Measurements from ENCODE around the gene SSBP2.

The SSBP2 gene

DNA sequence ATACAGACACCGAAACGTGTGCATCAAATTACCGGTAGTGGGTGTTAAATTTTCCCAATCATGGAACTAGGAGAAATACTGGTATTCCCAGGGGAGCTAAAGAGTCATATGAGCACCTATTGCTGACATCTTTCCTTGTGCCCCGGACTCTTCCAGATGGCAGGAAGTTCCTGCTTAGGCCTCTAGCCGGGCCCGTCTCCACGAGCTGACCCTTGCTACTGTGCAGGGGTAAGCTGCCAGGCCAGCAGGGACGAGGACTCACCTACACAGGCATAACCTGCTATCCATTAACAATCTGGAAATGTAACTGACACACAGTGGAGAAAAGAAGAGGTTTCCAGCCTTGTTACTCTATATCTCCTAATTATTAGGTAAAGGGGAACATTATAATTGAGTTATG is 16.2 kb upstream of the SSBP2 start:
- no peak for DNase-seq (ENCODE audit: low read depth, low spot score)

DNA sequence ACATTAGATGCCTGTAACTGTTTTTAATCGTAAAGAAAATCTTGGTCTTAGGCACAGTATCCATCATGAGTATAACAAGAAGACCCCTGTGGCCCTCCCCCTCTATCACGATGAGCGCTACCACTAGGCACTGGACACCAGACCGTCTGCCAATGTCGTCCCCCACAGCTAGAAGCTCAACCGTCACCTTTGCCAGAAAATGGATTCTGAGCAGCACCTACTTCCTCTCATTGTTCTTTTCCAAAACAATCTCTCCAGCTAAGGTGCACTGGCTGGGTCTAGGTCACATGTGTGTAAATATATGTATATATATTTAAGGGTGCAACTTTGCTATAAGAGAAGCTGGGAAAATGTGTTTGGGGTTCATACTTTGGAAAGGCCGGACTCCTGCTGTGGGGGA is 15.7 kb upstream of the SSBP2 start:
- no peak for DNase-seq (ENCODE audit: low read depth, low spot score)

DNA sequence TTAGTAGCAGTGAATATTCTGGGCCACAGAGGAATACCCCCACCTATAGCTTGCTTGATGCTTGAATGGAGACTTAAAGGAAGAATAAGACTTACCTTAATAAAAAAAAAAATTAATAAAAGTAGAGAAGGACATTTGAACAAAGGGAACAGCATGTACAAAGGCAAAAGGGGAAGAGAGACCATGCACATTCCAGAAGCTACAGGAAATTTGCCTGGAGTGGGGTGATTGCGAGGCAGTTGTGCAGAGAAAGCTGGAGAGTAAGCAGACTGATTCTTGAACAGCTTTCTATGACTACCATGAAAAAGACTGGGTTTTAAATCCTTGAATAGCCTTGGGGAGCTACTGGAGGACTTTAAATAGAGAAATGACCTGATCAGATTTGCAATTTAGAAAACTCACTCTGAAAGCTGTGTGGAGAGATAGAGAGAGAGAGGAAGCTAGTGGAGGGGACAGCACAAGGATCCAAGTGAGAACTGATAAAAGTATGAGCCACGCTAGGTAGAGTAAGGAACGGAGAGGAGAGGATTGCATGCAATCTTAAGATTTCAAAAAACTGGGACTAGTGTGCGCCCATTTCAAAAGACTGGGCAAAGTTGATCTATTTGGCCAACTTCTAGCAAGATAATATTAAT is 12.5 kb upstream of the SSBP2 start:
- no peak for DNase-seq (ENCODE audit: low read depth, low spot score)

- no peak for DNase-seq (ENCODE audit: low read depth, low spot score)
Measured at GRCh38 chr5:81762853-81763252, 12.0 kb upstream of the SSBP2 start.

DNA sequence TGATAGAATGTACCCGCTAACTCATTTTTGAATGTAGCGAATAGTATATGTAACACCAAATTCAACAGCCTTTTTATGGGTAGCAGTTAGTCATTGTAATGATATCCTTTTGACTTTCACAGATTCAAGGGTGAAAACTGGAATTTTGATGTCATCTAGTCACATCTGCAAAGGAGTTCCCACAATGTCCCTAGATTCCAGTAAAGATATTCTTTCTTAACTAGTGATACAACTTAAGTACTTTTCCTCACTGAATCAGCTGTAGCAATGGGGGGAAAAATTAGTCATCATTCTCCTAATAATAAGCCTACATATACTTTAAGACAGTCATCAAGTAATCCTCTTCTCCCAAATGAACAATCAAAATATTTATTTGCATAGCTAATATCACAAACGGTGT is 11.5 kb upstream of the SSBP2 start:
- no peak for DNase-seq (ENCODE audit: low read depth, low spot score)

DNA sequence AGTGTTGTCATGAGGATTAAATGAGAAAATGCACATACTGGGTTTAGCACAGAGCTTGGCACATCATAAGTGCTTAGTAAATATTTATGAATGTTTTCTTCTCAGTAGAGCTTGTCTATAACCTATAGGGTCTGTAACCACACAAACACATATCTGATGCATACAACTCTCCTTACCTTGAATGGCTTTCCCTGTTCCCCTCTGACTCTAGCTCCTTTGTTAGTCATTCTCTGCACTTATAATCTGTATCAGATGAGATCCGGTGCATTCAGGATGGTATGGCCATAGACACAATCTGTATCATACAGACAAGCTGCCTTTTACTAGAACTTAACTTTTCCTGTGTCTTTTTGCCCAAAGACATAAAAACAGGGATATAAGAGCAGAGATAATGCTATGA is 11.1 kb upstream of the SSBP2 start:
- no peak for DNase-seq (ENCODE audit: low read depth, low spot score)

DNA sequence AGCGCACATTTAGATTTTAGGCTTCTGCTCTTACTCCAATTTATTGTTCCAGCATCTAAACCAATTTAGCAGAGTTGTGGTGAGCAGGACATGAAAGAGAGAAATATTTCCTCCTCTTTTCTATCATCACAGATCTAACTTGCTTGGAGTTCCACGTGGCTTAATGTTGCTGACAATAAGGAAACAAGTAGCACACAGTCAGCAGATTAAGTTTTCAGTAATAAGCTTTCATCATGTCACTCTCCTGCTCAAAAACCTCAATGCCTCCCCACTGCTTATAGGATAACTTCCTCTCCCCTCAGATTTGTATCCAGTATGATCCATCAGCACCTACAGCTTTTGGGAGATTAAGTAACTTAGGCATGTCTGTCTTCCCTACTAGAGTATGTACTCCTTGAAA is 10.4 kb upstream of the SSBP2 start:
- no peak for DNase-seq (ENCODE audit: low read depth, low spot score)

DNA sequence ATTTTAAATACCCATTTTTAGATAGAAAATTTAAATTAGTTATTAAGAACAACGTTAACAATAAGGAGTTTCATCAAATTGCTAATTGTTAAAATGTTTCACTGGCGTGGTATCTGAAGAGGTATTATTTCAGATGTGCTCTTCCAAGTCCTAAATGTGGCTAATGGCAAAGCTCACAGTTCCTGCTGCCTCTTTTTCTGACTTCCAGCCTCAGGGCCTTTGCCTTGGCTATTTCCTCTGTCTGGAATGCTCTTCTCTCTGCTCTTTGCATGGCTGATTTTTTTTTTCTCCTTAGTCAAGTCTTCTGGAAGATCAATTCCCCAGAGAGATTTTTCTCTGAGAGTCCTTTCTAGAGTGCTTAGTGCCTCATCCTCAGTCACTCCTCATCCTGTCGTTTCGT is 9.6 kb upstream of the SSBP2 start:
- no peak for DNase-seq (ENCODE audit: low read depth, low spot score)

- DNase-seq (ENCODE audit: low read depth, low spot score), result no peak
Measured at GRCh38 chr5:81759632-81760005, 8.7 kb upstream of the SSBP2 start.

- no peak for DNase-seq (ENCODE audit: low read depth, low spot score)
Measured at GRCh38 chr5:81757404-81757803, 6.5 kb upstream of the SSBP2 start.

GRCh38 chr5:81756016-81756415 is 5.1 kb upstream of the SSBP2 start:
- DNase-seq (ENCODE audit: low read depth, low spot score), result no peak

- DNase-seq (ENCODE audit: low read depth, low spot score), result no peak
Measured at GRCh38 chr5:81755320-81755719, 4.4 kb upstream of the SSBP2 start.

DNA sequence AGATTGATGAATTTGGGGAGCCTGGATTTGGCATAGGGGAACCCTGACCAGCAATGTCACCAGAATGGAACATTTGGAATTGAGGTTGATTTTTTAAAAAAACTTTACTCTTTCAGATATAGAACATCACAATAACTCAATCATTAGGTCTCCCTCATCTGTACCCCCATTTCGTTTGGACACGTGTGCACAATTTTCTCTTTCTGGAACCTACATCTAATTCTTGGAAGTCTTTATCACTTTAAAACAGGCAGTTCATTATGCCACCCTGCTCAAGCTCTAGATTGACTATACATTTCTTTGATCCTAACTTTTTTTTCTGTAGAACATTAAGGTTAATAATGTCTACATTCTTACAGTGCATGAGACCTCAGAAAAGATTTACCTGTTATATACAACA is 3.7 kb upstream of the SSBP2 start:
- DNase-seq (ENCODE audit: low read depth, low spot score), result no peak

- DNase-seq (ENCODE audit: low read depth, low spot score), result no peak
Measured at GRCh38 chr5:81753429-81753828, 2.5 kb upstream of the SSBP2 start.

DNA sequence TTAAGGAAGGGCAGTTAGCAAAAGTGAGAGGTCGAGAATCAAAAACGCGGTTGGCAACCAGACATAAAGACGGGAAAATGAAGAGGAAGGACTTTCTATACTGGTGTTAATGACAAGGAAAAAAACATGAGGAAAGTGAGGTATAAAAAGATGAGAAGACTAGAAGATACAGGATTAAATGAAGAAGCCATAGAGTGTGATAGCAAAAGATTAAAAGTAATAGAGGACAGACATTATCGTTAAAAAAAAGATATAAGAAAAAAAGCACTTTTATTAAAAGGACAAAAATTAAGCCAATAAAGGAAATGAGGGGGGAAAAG is 1.7 kb upstream of the SSBP2 start:
- DNase-seq (ENCODE audit: low read depth, low spot score), result no peak

GRCh38 chr5:81751836-81752643 is 1.1 kb upstream of the SSBP2 start:
- DNase-seq (ENCODE audit: low read depth, low spot score), result no peak

GRCh38 chr5:81750308-81751008 is 439 bp downstream of the SSBP2 start:
- DNase-seq (ENCODE audit: low read depth, low spot score), result no peak

DNA sequence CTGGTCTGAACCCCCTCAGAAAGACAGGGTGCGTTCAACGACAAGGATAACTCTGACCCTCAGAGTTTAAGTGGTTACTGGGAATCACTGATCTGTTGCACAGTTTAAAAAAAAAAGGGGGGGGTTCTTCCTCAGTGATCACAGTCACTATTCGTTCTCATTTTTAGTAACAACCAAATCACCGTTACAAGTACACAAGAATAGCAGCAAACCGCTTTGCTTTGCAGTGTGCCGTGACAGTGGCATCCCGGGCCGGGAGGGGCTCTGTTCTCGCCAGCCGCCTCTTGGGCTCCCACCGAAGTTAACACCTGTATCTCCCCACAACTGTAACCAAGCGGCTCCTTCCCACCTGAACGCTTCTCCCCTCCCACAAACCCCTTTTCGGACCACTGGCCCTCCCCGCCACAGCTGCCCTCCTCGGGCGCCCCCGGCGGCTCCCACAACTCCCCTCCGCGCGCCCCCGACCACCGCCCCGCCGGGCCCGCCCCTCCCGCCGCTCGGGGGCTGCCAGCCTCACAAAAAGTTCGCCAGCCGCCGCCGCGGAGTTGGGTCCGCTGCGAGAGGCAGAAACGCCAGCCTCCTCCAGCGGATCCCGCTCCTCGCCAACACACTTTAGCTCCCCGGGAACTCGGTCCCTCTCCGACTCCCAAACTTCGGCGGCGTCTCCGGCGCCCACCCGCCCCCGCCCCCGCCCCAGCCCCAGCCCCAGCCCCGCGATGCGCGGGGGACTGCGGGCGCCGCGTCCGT is 1.2 kb downstream of the SSBP2 start:
- no peak for DNase-seq (ENCODE audit: low read depth, low spot score)

DNA sequence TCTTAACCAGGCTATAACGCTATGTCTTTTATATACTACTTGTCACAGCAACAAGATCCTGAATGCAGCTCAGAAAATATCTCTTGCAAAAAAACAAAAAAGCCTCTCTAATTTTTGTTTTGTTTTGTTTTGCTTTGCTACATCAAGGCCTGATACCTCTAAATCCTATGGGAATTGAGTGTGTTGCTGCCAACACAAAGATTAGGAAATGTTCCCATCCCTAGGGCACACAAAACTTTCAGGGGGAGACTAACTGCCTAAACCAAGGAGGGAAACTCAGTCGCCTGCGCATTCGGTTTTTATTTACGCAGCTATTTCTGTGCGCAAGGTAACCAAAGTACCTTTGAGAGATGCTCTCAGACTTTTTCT is 1.7 kb downstream of the SSBP2 start:
- DNase-seq (ENCODE audit: low read depth, low spot score), result no peak

DNA sequence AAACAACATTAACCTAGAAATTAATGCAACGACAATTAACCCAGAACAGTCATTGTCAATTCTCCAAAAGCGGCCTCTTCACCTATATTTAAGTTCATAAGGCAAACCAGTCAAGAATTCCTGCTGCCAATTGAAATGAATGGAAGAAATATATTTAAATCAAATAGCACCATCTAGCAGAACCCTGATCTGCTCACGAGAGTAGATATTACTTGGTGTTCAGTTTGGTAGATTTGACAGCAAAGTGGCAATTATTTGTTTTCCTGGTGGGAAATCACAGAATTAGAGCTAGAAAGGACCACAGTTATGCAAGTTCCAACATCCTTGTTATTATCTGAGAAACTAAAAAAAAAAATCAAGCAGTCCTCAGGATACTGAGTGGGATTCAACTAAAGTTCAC is 2.3 kb downstream of the SSBP2 start:
- no peak for DNase-seq (ENCODE audit: low read depth, low spot score)

DNA sequence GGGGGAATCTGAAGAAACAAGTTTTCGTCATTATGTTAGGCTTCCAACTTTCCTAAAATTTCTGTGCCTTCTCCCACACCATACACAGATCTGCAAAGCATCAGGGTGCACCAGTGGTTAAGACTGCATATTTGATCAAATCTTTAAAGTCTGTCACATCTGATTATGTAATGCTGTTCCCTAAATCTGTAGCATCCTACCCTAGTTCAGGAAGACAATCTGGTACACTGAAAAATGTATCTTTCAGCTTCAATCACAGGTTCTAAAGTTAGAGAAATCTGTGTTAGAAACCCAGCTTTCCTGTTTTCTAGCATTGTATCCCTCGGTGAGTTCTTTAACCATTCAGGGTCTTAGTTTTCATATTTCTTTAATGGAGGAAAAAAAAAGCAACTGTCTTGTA is 3.9 kb downstream of the SSBP2 start:
- no peak for DNase-seq (ENCODE audit: low read depth, low spot score)

- DNase-seq (ENCODE audit: low read depth, low spot score), result no peak
Measured at GRCh38 chr5:81740758-81741157, 10.1 kb downstream of the SSBP2 start.

- DNase-seq (ENCODE audit: low read depth, low spot score), result no peak
Measured at GRCh38 chr5:81739291-81739690, 11.6 kb downstream of the SSBP2 start.

Data from brain pericyte (primary cell).